Endometrium (tissue), 2 donors: Measurements from ENCODE around the gene TEAD1.

ENCODE experiments used
- FAIRE-seq: peaks from 2 replicates; lab custom pipeline; 2012; peaks lifted over from hg19 to GRCh38; lab: Jason Lieb, UNC
- donor health status: control.
- donor health status: control.

Gene TEAD1

GRCh38 chr11:12900496-12900895 is 226.3 kb downstream of the TEAD1 start:
- no peak for FAIRE-seq

DNA sequence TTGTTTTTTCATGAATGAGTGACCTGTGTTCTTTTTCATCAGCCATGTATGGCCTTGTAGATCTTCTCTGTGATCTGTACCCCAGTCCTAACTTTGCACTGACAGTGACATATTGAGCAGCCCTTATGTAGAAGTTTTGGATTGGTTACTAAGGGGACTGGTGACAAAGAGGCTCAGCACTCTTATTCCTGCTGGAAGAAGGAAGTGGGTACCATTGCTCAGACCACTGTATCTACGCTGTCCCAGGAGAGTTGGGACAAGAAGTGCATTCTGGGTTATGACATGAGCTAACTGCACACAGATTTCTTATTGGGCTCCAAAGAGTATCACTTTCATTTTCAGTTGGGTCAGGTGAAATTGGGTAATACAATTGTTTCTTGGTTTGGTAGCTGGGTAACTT is 227.1 kb downstream of the TEAD1 start:
- FAIRE-seq: no peak

DNA sequence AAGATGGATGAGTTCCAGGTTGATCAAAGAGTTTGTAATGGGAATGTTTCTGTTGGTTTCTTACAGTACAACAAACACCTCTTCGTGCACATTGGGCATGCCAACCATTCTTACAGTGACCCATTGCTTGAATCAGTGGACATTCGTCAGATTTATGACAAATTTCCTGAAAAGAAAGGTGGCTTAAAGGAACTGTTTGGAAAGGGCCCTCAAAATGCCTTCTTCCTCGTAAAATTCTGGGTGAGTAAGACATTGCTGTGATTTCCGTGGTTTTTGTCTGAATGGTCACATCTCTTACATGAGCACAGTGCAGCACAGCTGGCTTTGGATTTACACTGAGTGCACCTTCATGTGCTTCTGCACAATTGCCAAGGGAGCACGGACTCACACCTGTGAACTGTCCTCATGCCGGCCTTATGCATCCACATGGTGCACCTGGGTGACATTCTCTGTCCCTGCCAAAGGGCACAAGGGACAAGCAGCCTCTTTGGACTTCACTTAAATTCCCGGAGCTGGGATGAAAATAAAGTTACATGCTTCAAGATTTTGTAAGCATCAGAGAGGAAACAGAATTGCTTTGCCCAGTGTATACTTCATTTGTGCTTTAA is 227.8 kb downstream of the TEAD1 start:
- no peak for FAIRE-seq

DNA sequence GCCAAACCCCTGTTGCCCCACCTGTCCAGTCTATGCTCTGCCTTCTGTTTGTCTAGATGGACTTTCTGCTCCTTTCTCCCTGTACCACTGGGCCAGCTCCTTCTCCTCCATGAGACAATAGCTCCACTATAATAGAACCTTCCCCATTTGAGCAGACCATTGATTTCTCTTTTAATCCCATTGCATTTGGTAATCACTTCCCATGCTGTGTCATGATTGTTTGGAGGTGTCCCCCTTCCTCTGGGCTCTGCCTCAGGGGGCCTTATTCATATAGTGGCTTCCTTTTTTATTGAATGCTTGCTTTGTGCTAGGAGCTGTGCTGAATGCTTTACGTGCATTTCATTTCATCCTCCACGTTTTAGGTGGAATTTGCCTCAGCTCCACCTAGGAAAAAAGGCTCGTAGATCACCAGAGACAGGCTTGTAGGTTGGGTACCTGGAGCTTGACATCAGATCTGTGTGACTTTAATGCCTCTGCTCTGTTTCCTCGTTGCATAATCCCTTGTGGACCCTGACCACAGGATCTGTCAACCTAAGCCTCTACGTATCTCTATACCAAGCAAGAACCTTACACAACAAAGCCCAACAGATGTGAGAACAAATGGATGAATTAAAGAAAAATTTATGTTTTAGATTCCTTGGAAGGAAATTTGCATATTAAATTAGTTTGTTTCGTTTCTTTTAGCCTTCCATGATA is 228.7 kb downstream of the TEAD1 start:
- no peak for FAIRE-seq

- FAIRE-seq: no peak
Measured at GRCh38 chr11:12905435-12905834, 231.2 kb downstream of the TEAD1 start.

GRCh38 chr11:12906501-12906900 is 232.3 kb downstream of the TEAD1 start:
- no peak for FAIRE-seq

- no peak for FAIRE-seq
Measured at GRCh38 chr11:12909879-12910278, 235.7 kb downstream of the TEAD1 start.

DNA sequence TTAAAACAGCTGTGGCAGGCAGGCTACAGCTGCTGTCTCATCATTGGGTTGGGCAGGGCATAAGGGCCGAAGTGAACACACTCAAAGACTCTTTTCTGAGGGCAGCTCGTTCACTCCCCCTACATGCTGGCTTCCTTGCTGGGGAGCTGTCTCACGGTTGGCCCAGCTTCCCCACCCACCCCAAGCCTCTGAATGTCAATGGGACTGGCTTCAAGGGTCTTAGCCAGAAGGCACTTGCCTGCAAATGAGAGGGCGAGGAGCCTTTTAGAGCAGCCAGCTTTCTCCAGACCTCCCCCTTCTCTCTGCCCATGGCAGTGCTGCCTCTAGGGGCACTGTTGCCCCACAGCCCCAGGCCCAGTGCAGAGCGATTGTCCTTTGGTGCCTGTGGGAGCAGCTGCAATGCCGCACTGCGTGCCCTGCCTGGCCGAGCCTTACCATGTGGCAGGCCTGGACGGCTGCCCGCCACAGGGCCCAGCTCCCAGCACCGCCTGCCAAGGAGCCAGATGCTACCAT is 240.2 kb downstream of the TEAD1 start:
- no peak for FAIRE-seq

DNA sequence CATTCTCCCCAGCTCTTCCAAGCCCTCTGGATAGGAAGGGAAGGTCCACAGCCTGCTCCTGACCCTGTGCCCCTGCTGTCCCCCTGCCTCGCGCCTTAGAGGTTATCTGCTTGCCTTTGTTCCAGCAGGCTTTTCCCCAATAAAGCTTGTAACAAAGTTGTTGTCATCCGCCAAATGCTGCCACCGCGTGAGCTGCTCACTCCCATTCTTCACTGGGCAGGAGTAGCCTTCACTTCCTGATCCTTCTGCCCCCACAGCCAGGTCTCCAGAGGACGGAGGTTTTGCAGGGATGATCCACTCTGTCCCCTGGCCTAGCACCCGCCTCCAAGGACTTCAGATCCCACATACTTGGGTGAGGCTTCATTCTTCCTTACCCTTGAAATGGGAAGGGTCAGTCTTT is 240.9 kb downstream of the TEAD1 start:
- no peak for FAIRE-seq

DNA sequence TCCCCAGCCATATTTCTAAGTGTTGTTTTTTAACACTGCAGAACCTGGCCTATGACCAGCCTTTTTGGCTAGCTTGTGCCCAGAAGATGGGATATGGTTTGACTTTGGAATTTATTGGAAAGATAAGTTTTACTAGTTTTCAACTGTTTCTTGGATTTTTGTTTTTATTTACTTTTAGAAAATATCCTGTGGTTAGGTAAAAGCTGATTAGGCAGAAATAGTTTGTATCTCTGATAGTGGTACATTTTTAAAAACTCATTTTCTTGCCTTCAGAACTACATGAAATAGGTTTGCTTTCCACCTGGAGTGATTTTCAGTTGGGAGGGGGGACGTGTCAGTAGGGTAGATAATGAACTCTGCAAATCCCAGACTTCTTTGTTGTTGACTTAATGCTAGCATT is 243.6 kb downstream of the TEAD1 start:
- FAIRE-seq: no peak

- no peak for FAIRE-seq
Measured at GRCh38 chr11:12918667-12919066, 244.4 kb downstream of the TEAD1 start.

DNA sequence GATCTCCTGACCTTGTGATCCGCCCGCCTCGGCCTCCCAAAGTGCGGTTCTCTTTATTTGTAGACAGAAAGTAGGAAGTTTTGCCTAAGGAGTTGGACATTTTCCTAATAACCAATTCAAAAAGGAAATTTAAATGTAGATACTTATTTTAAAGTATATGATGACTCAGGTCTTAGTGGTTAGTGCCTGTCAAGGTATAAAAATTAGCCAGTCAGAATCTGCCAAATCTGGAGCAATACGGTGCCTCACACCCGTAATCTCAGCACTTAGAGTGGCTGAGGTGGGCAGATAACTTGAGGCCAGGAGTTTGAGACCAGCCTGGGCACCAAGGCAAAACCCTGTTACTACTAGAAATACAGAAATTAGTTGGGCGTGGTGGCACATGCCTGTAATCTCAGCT is 248.2 kb downstream of the TEAD1 start:
- no peak for FAIRE-seq

- no peak for FAIRE-seq
Measured at GRCh38 chr11:12922980-12923507, 248.8 kb downstream of the TEAD1 start.

GRCh38 chr11:12924650-12925049 is 250.4 kb downstream of the TEAD1 start:
- no peak for FAIRE-seq

DNA sequence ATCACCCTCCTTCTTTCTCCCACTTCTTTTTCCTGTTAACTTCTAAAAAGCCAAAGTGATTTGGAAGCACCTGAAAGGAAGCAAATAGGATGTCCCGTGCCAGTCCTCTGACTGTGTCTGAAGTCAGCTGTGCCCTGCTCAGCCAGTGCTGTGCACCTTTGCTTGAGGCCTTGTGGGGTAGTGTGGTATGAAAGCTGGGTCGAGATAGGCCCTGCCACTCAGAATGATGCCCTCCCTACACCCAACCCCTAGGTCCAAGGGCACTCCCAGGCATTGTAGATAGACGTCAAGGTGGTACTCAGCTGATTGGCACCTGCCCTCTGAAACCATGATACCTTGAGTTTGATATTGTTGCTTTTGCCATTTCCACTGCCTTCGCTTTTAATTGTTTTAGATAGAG is 251.3 kb downstream of the TEAD1 start:
- FAIRE-seq: no peak

- no peak for FAIRE-seq
Measured at GRCh38 chr11:12927221-12927620, 253.0 kb downstream of the TEAD1 start.

DNA sequence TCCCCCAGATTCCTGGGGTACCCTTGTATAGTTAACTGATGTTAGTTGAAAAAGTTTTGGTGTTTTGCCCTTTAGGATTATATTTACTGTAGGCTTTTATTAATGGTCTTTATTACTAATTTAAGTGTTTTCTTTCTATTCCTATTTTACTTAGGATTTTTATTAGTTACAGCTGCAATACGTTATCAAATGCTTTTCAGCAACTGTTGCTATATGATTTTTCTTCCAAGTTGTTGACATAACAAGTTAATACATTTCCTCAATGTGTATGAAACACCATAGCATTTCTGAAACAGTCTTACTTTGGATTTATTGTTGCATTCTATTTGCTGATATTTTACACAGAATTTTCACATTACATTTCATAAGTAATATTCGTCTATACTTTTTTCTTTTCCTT is 253.7 kb downstream of the TEAD1 start:
- FAIRE-seq: no peak

- no peak for FAIRE-seq
Measured at GRCh38 chr11:12930850-12931249, 256.6 kb downstream of the TEAD1 start.

DNA sequence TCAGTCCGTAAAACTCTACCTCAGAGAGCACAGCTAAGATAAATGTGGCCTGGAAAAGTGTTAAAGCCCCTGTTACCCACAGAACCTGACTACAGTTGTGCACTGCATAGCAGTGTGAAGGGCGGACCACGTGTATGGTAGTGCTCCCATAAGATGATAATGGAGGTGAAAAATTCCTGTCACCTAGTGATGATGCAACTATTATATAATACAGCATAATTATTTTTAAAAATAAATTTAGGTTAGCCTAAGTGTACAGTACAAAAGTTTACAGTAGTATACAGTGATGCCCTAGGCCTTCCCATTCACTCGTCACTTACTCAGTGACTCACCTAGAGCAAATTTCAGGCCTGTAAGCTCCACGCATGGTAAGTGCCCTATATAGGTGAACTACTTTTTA is 258.3 kb downstream of the TEAD1 start:
- no peak for FAIRE-seq

DNA sequence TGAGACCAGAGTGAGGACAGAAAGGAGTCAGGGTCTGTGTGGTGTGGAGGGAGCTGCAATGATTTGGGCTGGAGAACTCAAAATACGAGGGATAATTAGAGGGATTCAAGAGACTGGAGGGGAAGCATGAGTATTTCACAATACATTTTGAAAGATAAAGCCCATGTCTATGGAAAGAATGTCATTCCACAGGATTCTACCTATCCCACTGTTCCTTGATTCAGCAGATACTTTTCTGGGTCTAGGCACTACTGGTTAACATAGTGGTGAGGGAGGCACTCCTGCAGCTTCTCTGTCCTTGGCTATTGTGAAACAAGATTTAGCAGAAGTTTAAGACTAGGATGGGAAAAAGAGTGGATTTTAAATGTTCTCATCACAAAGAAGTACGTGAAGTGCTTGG is 262.0 kb downstream of the TEAD1 start:
- no peak for FAIRE-seq

DNA sequence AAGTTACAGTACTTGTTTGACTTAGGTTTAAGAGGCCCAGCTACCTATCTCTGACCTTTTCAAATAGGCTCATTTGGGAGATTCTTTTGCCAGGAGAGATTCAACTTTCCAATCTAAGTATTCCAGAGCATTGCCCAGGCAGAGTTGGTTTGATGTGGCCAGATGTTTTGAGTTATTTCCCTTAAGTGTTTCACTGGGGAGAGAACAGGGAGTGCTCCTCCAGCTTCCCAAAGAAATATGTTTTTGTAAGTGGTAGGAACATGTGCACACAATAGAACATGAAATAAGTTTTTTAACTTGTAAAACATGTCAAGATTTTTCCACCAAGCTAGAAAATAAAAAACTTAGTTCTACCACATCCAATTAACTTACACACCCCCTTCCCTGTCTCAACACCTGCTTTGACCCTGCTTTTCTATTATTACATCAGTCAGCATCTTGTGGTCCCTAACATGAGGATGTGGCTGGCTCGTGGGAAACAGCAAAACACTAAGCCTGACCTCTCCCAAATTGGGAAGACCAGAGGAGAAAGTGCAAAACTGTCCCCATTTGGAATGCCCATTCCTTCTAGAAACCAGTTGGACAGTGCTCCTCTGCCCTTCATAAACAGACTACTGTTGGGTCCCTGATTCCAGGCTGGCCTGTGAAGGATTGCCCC is 264.5 kb downstream of the TEAD1 start:
- FAIRE-seq: no peak

- no peak for FAIRE-seq
Measured at GRCh38 chr11:12941671-12942070, 267.4 kb downstream of the TEAD1 start.

DNA sequence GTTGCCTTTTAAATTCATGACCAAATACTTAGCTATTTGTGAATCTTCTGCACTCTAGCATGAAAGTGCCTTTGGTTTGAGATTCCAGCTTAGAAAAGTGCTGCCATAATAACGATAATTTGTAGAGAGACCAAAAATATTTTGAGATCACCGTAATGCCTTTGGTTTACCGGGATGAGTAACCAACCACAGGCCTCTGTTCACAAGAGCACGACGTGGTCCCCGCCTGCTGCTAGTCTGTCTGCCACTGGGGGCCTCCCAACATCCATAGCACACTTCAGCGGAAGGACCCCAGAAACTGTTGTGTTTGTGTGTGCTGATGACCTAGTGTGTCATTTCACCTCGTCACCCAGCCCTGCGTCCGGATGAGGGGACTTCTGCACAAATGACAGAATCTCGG is 267.9 kb downstream of the TEAD1 start:
- no peak for FAIRE-seq
